Ammon's horn (tissue), 1 donor: ENCODE measurements around the gene SRRM5.
"Not testable (repeated sequence)": the region's sequence is repeated elsewhere in the genome, so short reads cannot be mapped to it uniquely, and the experiment has no call there.

Source experiments
- DNase-seq: peaks from one replicate; pipeline ENCODE4 v3.0.0-alpha.2; 2016; ENCODE audit warnings: low spot score

The SRRM5 gene

DNA sequence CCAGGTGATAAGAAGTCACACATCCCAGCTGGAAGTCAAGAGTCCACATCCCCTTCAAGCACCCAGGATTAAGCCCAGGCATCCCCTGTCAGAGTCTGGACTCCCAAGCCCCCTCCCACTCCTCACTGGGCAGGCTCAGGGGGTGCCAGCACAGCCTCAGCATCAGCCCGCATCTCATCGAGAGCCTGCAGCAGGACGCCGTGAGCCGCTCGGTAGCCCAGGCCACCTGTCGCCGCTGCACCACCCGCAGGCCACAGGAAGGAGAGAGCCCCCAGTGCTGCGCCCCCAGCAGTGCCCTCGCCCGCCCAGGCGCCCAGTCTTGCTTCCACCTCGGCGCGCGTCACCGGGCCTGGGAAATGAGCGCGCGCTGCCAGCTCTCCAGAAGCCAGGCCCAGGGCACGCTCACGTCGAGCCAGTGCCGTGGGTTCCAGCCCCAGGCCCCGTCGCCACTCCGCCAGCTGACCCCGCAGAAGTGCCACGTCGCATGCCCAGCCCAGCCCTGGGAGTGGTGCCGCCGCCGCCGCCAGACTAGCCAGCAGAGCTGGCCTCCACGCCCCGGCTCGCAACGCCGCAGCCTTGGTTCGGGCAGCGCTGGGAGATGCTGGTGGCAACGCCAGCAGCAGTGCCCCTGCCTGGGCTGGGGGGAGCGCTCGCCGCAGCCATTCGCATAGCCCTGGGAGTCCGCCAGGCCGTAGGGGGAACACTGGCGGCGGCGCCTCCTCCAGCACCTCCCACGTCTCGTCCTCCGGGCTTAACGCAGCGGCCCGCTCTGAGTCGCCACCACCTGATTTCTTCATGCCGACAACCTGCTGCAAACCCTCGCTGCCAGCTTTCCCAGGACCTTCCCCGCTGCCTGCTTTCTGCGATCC is 19.8 kb upstream of the SRRM5 start:
- DNase-seq, result no peak

DNA sequence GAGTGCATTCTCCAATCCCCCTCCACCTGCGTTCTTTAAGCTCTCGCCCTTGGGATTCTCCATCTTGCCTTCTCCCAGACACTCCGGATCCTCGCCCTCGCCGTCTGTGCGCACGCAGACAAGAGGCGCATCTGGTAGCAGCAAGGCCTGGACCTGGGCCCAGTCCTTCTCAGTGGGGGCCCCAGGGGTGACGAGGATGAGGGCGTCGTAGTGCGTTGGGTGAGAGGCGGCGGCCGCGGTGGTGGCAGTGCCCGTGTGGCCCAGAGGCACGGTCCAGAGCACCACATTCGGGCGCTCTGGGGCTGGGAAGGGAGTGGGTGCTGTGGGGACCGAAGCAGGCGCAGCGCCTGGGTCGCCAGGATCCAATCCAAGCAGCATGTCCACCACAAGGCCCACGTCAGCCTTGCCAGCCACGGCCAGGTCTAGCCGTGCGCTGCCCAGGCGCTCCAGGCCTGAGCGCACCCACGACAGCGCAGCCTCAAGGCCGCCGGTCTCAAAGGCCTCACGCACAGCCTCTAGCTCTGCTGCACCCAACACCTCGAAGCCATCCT is 19.0 kb upstream of the SRRM5 start:
- DNase-seq, result no peak

DNA sequence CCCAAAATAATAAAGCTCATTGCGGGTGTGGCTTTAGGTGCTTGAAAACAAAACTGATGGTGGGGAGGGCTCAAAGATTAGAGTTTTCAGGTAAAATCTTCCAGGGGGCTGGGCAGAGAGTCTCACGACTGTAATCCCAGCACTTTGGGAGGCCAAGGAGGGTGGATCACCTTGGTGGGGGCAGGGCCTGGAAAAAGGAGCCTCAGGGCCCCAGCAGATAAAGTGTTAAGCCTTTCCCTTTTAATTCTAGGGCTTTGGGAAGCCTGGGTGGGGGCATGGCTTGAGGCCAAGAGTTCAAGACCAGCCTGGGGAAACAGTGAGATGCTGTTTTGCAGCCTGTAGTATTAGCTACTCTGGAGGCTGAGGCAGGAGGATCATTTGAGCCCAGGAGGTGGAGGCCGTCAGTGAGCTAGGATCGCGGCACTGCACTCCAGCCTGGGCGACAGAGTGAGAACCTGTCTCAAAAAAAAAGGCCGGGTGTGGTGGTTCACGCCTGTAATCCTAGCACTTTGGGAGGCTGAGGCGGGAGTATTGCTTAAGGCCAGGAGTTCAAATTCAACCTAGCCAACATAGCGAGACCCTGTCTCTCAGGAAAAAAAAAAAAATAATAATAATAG is 17.7 kb upstream of the SRRM5 start:
- no peak for DNase-seq

- DNase-seq, result peak; percentile 55
These were observed 16.9 kb upstream of the SRRM5 start for GRCh38 chr19:43594710-43595604.

DNA sequence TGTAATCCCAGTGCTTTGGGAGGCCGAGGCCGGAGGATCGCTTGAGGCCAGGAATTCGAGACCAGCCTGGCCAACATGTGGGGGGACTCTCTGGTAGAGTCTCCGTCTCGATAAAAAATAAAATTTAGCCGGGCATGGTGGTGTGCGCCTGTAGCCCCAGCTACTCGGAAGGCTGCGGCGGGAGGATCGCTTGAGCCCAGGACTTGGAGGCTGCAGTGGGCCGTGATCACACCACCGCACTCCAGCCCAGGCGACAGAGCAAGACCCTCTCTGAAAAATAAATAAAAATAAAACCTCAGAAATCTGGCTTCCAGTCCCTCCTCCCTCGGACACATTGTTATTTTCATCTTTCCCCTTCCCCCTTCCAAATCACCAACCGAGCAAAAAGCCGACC is 16.3 kb upstream of the SRRM5 start:
- no peak for DNase-seq

DNA sequence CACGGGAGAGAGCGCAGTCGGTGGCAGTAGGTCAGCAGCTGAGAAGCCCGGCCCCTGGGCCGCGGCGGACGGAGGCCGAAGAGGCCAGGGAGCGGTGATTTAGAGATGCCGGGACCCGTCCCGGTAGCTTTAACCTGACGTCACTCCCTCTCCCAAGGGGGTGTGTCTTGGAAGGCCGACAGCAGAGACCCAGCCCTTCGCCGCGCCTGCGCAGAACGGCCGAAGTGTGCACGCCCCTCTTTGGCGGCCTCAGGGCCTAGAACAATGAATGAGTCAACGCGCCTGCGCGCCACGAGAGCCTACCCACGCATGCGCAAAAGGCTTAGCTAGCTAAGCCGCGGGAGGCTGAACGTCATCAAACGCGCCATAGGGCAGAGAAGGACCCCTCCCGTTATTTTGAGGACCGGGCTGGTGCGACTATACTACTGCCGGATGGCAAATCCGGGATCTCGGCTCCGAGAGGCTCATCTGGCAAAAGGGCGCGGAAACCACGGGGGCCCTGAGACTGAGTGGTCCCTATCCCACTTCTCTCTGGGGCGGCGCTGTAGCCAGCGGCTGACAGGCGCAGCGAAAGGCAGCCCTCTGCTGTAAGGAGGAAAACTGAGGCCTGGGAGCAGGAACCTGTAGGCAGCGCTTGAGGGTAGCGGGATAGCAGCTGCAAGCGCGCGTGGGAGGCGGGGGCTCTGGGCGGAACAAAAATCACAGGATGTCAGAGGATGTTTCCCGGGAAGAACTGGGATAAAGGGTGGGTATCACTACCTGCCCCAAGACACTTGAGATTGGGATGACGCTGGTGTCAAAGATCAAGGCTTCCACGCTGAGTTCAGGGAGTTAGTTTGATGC is 15.7 kb upstream of the SRRM5 start, which contains the start of the genes IRGQ and ZNF576:
IRGQ (minus strand) TSS at position 136 of the 843 bp plus-strand sequence. CDS start 796 bp downstream, outside the sequence.
ZNF576 (plus strand) TSS at position 597 of the 843 bp plus-strand sequence. CDS start 514 bp downstream, outside the sequence.
- DNase-seq, result peak; percentile 99

DNA sequence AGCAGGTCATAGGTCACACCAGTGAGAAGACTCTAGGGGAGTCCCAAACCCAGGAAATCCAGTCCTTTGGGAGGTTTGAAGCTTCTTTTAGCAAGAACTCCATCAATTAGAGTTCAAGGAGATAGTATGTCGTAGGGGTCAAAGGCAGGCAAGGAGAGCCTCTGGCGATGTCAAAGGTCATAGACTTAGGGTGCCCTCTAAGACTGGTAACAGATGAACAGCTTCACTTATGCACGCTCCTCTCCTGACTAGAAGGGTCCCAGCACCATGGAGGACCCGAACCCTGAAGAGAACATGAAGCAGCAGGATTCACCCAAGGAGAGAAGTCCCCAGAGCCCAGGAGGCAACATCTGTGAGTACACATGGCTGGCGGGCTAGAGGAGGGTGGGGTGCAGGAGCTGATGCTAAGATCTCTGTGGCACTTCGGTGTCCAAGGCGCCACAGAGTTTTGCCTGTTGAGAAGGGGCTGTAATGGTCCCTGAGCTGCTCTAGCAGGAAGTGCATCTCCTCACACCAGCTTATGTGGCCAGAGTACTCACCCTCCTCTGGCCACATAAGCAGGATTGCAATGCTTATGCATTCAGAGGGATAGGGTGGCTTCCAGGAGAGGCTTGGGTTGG is 14.9 kb upstream of the SRRM5 start:
- DNase-seq, result no peak

- no peak for DNase-seq
These were observed 14.0 kb upstream of the SRRM5 start for GRCh38 chr19:43597876-43598275.

GRCh38 chr19:43598445-43599240 is 13.2 kb upstream of the SRRM5 start:
- DNase-seq, result no peak

DNA sequence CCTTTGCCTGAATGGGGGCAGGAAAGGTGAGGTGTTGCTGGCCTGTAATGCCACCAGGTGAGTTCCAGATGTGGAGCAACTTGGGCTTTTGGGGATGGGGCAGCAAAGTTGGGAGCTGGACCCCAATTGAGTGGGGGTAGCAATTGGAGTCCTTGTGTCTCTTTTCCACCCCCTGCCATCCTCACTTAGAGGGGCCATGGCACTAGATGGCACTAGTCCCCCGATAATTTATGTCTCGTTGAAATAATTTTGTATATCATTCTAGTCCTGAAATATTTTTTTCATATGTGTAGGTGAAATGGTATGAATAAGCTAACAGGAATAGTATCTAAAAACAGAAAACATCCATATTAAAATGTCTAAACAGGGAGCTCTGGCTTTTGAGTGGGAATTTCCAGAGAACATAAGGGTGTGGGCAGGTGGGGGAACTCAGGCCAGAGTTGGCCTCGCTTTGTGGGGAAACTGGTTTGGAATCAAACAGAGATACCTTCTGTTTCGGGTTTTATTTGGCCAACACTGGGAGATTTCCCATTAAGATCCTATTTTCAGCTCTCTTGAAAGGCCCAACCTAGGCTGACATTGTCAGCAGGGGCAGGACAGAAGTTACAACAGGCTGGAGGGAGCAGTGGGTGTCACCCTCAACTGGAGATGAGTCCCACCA is 12.1 kb upstream of the SRRM5 start:
- peak; percentile 32 for DNase-seq

GRCh38 chr19:43600326-43600725 is 11.6 kb upstream of the SRRM5 start:
- DNase-seq, result not testable (repeated sequence)

GRCh38 chr19:43605875-43606568 is 5.9 kb upstream of the SRRM5 start:
- DNase-seq, result peak; percentile 31

DNA sequence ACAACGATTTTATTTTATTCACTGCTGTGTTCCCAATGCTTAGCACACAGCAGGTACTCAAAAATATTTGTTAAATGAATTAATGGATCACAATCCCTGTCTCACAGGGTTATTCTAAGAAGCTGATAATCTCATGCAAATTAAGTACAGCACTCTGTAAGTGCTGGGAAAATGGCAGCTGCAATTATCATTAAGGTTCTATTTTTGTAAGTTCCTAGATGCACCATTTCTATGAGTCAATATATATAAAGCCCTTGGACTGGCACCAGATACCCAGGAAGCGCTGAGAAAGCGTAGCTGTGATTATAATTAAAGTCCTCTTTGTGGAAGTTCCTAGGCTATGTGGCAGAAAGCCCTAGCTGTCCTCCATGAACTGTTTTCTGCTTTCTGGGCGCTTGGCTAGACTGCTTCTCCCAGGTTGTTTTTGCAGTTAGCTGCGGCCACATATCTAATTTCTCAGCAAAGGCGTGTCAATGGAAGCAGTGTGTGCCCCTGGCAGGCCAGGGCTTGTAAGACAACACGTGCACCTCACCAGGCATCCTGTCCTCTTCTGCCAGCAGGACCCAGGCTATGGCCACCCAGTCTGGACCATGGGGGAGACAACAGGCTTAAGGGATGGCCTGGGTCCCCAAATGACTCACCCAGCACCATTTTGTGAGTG is 5.2 kb upstream of the SRRM5 start:
- DNase-seq, result no peak

DNA sequence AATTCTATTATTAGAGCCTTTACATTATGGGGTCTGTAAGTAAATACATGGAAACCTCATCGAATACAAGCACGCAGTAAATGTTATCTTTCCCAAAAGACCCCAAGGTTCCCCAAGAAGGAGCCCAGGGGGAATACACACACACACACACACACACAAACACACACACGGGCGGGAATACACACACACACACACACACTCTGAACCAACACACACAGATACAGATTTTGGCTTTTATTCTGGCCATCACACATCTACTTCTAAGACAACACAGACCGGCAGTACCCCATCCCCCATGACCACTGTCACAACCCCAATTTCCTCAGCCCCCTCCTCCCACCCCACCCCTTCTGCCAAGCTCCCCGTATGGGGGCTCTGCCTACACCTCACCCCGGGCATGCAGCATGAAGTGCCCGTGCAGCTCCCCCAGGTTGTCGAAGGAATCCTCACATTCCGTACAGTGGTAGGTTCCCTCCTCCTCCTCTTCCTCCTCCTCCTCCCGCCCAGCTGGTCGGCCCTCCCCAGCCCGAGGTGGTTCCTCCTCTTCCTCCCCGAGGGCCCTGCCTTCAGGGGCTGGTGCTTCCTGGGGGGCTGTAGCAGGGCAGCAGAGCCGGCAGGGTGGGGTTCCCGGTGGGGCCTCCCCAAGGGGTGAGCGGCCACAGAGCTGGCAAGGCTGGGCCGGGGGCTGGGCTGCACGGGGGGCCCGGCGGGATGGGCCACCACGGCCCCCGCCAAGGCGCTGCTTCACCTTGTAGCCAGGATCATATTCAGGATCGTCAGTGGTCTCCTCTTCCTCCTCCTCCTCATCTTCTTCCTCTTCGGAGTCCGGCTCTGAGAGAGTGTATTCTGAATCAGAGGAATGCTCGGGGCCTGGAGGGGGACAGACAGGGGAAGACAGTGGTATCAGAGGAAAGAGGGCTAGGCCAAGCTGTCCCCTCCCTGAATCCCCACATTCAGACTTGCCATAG is 4.4 kb upstream of the SRRM5 start:
- DNase-seq, result no peak

- no peak for DNase-seq
These were observed 2.0 kb upstream of the SRRM5 start for GRCh38 chr19:43609872-43610271.

GRCh38 chr19:43610493-43610892 is 1.4 kb upstream of the SRRM5 start:
- no peak for DNase-seq

DNA sequence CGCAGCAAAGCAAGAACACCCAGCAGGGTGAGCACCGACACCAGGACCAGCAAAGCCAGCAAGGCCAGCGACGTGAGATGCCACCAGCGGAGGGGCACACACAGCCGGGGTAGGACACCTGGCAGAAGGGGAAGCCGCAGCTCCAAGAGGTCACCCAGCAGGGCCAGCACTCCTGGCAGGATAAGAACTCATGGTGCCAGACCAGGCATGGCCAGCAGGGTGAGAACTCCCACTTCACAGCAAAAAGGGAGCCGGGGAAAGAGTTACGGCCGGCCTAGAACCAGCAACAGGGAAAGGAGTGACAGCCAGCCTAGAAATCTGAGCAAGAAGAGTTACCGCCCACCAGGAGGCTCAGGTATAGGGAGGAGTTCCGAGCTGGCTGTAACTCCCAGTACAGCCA is 486 bp downstream of the SRRM5 start:
- DNase-seq, result no peak
